Gastrocnemius medialis (tissue), 4 donors: ENCODE measurements around the gene SORBS2.

Experiments used
- POLR2A ChIP-seq, 2 donors: fragments of 450-650 bp; IDR thresholded peaks; one replicate each; pipeline ENCODE4 v1.6.1; 2017; ENCODE audit warnings: antibody characterized with exemption in 2 of 2, mild to moderate bottlenecking in 2 of 2, moderate library complexity in 2 of 2
- TF ChIP-seq, protein P1 (sequence below), 5 experiments: fragments of 450-650 bp in 3 of 5; fragments of 200-600 bp in 2 of 5; sonication (generic) in 2 of 5; IDR thresholded peaks in 4 of 5; conservative IDR thresholded peaks in 1 of 5; 1 replicate in 4 of 5; 2 replicates in 1 of 5; pipeline ENCODE4 v1.5.1; 2016 to 2019; ENCODE audit warnings: antibody characterized with exemption in 5 of 5, mild to moderate bottlenecking in 3 of 5, moderate library complexity in 3 of 5

DNA sequence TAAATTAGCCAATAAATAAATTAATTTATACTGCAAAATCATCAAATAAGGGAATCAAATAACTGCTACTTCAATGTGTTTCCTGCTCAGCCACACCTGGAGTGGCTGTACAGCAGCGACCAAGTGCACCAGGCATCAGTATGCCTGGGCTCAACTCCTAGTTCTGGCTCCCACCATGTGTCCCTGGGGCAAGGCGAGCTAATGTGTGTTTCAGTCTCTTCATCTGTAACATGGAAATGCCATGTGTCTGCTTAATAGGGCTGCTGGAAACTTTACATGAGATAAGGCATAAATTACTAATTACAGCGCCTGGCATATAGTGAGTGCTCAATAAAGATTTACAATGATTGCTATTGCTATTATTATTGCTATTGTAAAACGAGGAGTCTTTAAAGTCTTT is 167.6 kb downstream of the SORBS2 start:
- TF ChIP-seq, protein P1, sequence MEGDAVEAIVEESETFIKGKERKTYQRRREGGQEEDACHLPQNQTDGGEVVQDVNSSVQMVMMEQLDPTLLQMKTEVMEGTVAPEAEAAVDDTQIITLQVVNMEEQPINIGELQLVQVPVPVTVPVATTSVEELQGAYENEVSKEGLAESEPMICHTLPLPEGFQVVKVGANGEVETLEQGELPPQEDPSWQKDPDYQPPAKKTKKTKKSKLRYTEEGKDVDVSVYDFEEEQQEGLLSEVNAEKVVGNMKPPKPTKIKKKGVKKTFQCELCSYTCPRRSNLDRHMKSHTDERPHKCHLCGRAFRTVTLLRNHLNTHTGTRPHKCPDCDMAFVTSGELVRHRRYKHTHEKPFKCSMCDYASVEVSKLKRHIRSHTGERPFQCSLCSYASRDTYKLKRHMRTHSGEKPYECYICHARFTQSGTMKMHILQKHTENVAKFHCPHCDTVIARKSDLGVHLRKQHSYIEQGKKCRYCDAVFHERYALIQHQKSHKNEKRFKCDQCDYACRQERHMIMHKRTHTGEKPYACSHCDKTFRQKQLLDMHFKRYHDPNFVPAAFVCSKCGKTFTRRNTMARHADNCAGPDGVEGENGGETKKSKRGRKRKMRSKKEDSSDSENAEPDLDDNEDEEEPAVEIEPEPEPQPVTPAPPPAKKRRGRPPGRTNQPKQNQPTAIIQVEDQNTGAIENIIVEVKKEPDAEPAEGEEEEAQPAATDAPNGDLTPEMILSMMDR (IDR thresholded peaks at IDR 0.05 in 4 of 5, conservative IDR thresholded peaks at IDR 0.05 in 1 of 5) = no peak
- no peak for TF ChIP-seq POLR2A (IDR thresholded peaks at IDR 0.05)
